Glutamatergic neuron (in vitro differentiated cells): ENCODE results near the gene DHX38. TPM values are rescaled to one million over a fixed set of nuclear protein-coding genes. Genes with fewer than 3 reads are reported as not detected.

ENCODE experiments used
- DNase-seq: peaks from one replicate; pipeline ENCODE4 v3.0.0; 2022
- H3K27ac Mint-ChIP-seq: one replicate; pipeline ENCODE4 v1.8.0; 2020; ENCODE audit warnings: mild to moderate bottlenecking, mixed read lengths, inconsistent platforms; ENCODE audit not compliant: unreplicated experiment
- H3K27me3 Mint-ChIP-seq: one replicate; pipeline ENCODE4 v1.8.0; 2020; ENCODE audit warnings: mild to moderate bottlenecking, moderate library complexity, mixed read lengths, inconsistent platforms; ENCODE audit not compliant: unreplicated experiment
- H3K36me3 Mint-ChIP-seq: one replicate; pipeline ENCODE4 v1.8.0; 2020; ENCODE audit warnings: mild to moderate bottlenecking, mixed read lengths, inconsistent platforms; ENCODE audit not compliant: unreplicated experiment
- H3K4me1 Mint-ChIP-seq: one replicate; pipeline ENCODE4 v1.8.0; 2020; ENCODE audit warnings: mild to moderate bottlenecking, low read depth, mixed read lengths, inconsistent platforms; ENCODE audit not compliant: unreplicated experiment
- H3K4me3 Mint-ChIP-seq: one replicate; pipeline ENCODE4 v1.8.0; 2020; ENCODE audit warnings: mild to moderate bottlenecking, mixed read lengths, inconsistent platforms; ENCODE audit not compliant: unreplicated experiment
- H3K9me3 Mint-ChIP-seq: one replicate; pipeline ENCODE4 v1.8.0; 2020; ENCODE audit warnings: mild to moderate bottlenecking, moderate library complexity, mixed read lengths, inconsistent platforms; ENCODE audit not compliant: unreplicated experiment
- CTCF ChIP-seq: fragments of 200-600 bp; sonication (generic); IDR thresholded peaks from one replicate; pipeline ENCODE4 v1.5.0; 2021; ENCODE audit not compliant: partially characterized antibody, unreplicated experiment
- long read RNA-seq: library from polyadenylated mRNA; unstranded; transcript quantifications from one replicate; pipeline ENCODE4 v2.0.0, GENCODE V29; 2020; ENCODE audit not compliant: unreplicated experiment
- total RNA-seq: library from RNA; stranded (reverse); fragmentation: NEBNext Ultra II Directional; extraction: Animal tissue kit (Norgen Biotek cat#: 25700); gene quantifications from one replicate; pipeline ENCODE4 v1.2.1, GENCODE V29; 2021; ENCODE audit not compliant: unreplicated experiment

The DHX38 gene
- total RNA-seq = 86.5 TPM
- long read RNA-seq, full-length matches to known transcripts = 3 of 10 reads
- long read RNA-seq, partial matches to known transcripts = 7 of 10 reads
- long read RNA-seq, other reads (novel, unspliced or antisense) = 0 of 10 reads

DNA sequence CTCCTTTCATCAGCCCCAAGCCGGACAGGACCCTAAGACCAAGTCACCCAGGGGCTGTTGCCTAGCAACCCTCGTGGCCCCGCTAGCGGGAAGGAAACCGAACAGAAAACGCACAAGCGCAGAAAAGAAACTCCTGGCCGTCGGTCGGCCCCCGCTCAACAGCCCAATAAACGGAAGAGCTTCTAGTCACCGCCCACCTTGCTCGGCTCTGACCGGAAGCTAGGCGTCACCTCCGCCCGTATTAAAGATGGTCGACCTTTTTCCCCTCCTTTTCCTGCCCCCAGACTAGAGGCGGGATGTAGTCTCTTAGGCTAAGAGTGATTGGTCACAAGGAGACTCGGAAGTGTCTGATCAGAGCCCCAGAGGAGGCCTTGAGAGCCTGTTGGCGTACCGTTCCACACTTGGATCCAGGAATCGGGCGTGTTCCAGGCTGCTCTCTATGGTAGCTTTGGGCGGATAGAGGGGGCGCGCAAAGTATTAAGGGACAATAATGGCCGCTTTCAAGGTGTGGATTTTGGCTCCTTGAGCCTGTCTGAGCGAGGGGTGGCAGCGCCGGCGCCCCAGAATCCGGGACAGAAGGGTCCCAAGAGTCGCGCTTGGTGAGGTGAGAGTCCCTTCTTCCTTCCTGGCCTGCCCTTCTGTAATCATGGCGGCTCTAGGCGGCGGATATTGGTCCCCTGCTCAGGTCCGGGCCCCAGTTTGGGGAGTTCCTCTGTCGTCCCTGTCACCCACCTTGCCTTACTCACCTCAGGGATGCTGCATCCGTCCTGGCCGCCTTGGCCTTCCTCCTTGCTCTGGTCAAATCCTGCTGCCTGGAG is at the start of gene DHX38, which contains the start of gene TXNL4B:
Gene DHX38 (plus strand): TSS at position 400 of the 818 bp plus-strand sequence. CDS start 2,311 bp downstream, outside the sequence.
Gene TXNL4B (minus strand): TSS at position 173 of the 818 bp plus-strand sequence. CDS start 2,871 bp downstream, outside the sequence.
- no peak for TF ChIP-seq CTCF
- peaks cover 2% of the 10 kb centered on the region for H3K27me3 Mint-ChIP-seq
- H3K36me3 Mint-ChIP-seq = peaks cover 6% of the 10 kb centered on the region
- H3K27ac Mint-ChIP-seq = peak within 1 kb of the TSS; percentile 94
- peak; percentile 89 for DNase-seq
- peaks cover 11% of the 10 kb centered on the region for H3K4me1 Mint-ChIP-seq
- peak within 1 kb of the TSS; percentile 98 for H3K4me3 Mint-ChIP-seq
- no peaks in the 10 kb centered on the region for H3K9me3 Mint-ChIP-seq

DNA sequence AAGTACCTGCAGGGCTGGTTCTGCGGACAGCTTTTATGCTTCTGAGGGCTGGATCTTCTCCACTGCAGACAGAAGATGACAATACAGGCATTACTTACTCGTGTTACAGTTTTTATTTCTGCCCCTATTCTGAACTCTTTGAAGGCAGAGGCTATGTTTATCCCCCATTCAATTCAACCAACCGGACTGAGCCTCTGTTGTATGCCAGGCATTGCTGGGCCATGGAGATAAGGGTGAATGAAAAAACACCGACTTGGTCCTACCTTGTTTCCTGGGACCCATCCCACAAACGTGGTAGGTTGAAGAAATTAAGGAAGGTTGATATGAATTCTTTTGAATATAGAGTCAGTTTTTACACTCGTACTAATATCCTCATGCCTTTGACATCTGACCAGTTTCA is 49.4 kb upstream of the DHX38 start:
- Mint-ChIP-seq H3K9me3 (no peaks in the 10 kb centered on the region), H3K27me3 (no peaks in the 10 kb centered on the region), H3K36me3 (peaks cover 5% of the 10 kb centered on the region), H3K4me1 (no peaks in the 10 kb centered on the region), H3K4me3 (no peak overlapping the region), H3K27ac (no peak overlapping the region)
- DNase-seq = no peak
- no peak for TF ChIP-seq CTCF

GRCh38 chr16:72044825-72045359 is 48.8 kb upstream of the DHX38 start:
- H3K4me1 Mint-ChIP-seq = no peaks in the 10 kb centered on the region
- no peak overlapping the region for H3K27ac Mint-ChIP-seq
- DNase-seq = no peak
- peaks cover 7% of the 10 kb centered on the region for H3K36me3 Mint-ChIP-seq
- peaks cover 1% of the 10 kb centered on the region for H3K9me3 Mint-ChIP-seq
- H3K4me3 Mint-ChIP-seq = no peak overlapping the region
- H3K27me3 Mint-ChIP-seq = no peaks in the 10 kb centered on the region
- no peak for TF ChIP-seq CTCF

GRCh38 chr16:72049110-72049509 is 44.5 kb upstream of the DHX38 start:
- no peak for TF ChIP-seq CTCF
- Mint-ChIP-seq H3K4me3 (no peak overlapping the region), H3K27me3 (peaks cover 2% of the 10 kb centered on the region)

More at GRCh38 chr16:72049110-72049509, 44.5 kb upstream of the DHX38 start:
- H3K27ac Mint-ChIP-seq = no peak overlapping the region
- H3K36me3 Mint-ChIP-seq = peaks cover 10% of the 10 kb centered on the region
- peaks cover 3% of the 10 kb centered on the region for H3K9me3 Mint-ChIP-seq
- no peaks in the 10 kb centered on the region for H3K4me1 Mint-ChIP-seq
- no peak for DNase-seq
